Left lung (tissue), 10 donors: ENCODE measurements around the gene CALML5. TPM values are rescaled to one million over a fixed set of nuclear protein-coding genes. Genes with fewer than 3 reads are reported as not detected.
"Not testable (repeated sequence)": the region's sequence is repeated elsewhere in the genome, so short reads cannot be mapped to it uniquely, and the experiment has no call there.

Experiments used
- ATAC-seq: fragments of 200-7000 bp; cut with Tn5 transposase; one replicate; pipeline ENCODE4 v1.9.1; 2020; ENCODE audit warnings: moderate library complexity
- DNase-seq, 4 donors: peaks; one replicate each; pipeline ENCODE4 v3.0.0-alpha.2; 2013 to 2020
- H3K27ac ChIP-seq, 2 donors: fragments of 200-600 bp; sonication (generic) in 1 of 2; one replicate each; pipeline versions ENCODE4 v1.5.0 to v1.8.0; 2020 to 2021
- H3K27me3 ChIP-seq, 2 donors: fragments of 200-600 bp; sonication (generic) in 1 of 2; one replicate each; pipeline versions ENCODE4 v1.5.0 to v1.8.0; 2020 to 2021
- H3K36me3 ChIP-seq, 2 donors: fragments of 200-600 bp; sonication (generic) in 1 of 2; one replicate each; pipeline versions ENCODE4 v1.5.0 to v1.8.0; 2020 to 2021
- H3K4me1 ChIP-seq, 2 donors: fragments of 200-600 bp; one replicate each; pipeline ENCODE4 v1.8.0; 2021
- H3K4me3 ChIP-seq, 2 donors: fragments of 200-600 bp; sonication (generic) in 1 of 2; one replicate each; pipeline versions ENCODE4 v1.5.0 to v1.8.0; 2020 to 2021; ENCODE audit warnings: mild to moderate bottlenecking in 1 of 2
- H3K9me3 ChIP-seq, 2 donors: fragments of 200-600 bp; sonication (generic) in 1 of 2; one replicate each; pipeline versions ENCODE4 v1.5.0 to v1.8.0; 2020 to 2021
- intact Hi-C, 2 donors: fragments of 100-400 bp; cut with DNase I; formaldehyde crosslinking; loops; one replicate each; pipeline versions ENCODE4 v1.11.2 to v1.14.2; 2022
- polyA plus RNA-seq, 6 donors: library from polyadenylated mRNA; unstranded; fragments of 120-200 nt; gene quantifications; one replicate each; pipeline ENCODE4 v1.2.1, GENCODE V29; 2013; ENCODE audit not compliant: insufficient read length in 6 of 6
- total RNA-seq, 2 donors: library from RNA; stranded (reverse); fragmentation: NEBNext Ultra II Directional; extraction: Animal tissue kit (Norgen Biotek cat#: 25700); gene quantifications; one replicate each; pipeline ENCODE4 v1.2.1, GENCODE V29; 2021
- TF ChIP-seq, protein P1 (sequence below), 2 donors: fragments of 200-600 bp; sonication (generic) in 1 of 2; IDR thresholded peaks; one replicate each; pipeline versions ENCODE4 v1.5.0 to v1.8.0; 2021; ENCODE audit warnings: antibody characterized with exemption in 2 of 2
- donor health status: DM: no; HTN: yes; CAD: no.
- donor health status: DM: no; HTN: no; CAD: no.

The CALML5 gene
- total and polyA plus RNA-seq, 8 donors: not detected

GRCh38 chr10:5476918-5477525 is 22.3 kb downstream of the CALML5 start:
- no peak for DNase-seq
- intact Hi-C loops: no loop called here
- Histone ChIP-seq H3K9me3 (no peaks in the 10 kb centered on the region), H3K36me3 (no peaks in the 10 kb centered on the region), H3K27ac (no peak overlapping the region), H3K4me3 (no peak overlapping the region), H3K27me3 (no peaks in the 10 kb centered on the region), H3K4me1 (no peaks in the 10 kb centered on the region)
- ATAC-seq: no peak
- TF ChIP-seq, protein P1, sequence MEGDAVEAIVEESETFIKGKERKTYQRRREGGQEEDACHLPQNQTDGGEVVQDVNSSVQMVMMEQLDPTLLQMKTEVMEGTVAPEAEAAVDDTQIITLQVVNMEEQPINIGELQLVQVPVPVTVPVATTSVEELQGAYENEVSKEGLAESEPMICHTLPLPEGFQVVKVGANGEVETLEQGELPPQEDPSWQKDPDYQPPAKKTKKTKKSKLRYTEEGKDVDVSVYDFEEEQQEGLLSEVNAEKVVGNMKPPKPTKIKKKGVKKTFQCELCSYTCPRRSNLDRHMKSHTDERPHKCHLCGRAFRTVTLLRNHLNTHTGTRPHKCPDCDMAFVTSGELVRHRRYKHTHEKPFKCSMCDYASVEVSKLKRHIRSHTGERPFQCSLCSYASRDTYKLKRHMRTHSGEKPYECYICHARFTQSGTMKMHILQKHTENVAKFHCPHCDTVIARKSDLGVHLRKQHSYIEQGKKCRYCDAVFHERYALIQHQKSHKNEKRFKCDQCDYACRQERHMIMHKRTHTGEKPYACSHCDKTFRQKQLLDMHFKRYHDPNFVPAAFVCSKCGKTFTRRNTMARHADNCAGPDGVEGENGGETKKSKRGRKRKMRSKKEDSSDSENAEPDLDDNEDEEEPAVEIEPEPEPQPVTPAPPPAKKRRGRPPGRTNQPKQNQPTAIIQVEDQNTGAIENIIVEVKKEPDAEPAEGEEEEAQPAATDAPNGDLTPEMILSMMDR (IDR thresholded peaks at IDR 0.05): no peak

GRCh38 chr10:5475974-5476807 is 23.2 kb downstream of the CALML5 start:
- H3K4me3 ChIP-seq, H3K36me3 ChIP-seq, H3K4me1 ChIP-seq, H3K9me3 ChIP-seq, intact Hi-C loops, H3K27ac ChIP-seq, DNase-seq, H3K27me3 ChIP-seq, ATAC-seq: not testable (repeated sequence)

- H3K4me3 ChIP-seq, H3K9me3 ChIP-seq, H3K36me3 ChIP-seq, H3K27me3 ChIP-seq, H3K4me1 ChIP-seq, intact Hi-C loops, DNase-seq, ATAC-seq, H3K27ac ChIP-seq: not testable (repeated sequence)
These were observed 24.3 kb downstream of the CALML5 start for GRCh38 chr10:5475088-5475487.

DNA sequence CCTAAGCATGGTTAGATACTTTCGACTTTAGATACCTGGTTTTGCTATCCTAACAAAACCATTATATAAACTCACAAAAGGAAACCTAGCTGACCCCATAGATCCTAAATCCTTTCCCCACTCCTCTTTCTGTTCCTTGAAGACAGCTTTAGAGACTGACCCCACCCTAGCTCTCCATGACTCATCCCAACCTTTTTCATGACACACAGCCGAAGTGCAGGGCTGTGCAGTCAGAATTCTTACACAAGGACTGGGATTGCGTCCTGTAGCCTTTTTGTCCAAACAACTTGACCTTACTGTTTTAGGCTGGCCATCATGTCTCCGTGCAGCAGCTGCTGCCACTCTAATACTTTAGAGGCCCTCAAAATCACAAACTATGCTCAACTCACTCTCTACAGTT is 24.7 kb downstream of the CALML5 start:
- H3K4me3 ChIP-seq, H3K36me3 ChIP-seq, DNase-seq, intact Hi-C loops, H3K27me3 ChIP-seq, ATAC-seq, H3K4me1 ChIP-seq, H3K9me3 ChIP-seq, H3K27ac ChIP-seq: not testable (repeated sequence)

DNA sequence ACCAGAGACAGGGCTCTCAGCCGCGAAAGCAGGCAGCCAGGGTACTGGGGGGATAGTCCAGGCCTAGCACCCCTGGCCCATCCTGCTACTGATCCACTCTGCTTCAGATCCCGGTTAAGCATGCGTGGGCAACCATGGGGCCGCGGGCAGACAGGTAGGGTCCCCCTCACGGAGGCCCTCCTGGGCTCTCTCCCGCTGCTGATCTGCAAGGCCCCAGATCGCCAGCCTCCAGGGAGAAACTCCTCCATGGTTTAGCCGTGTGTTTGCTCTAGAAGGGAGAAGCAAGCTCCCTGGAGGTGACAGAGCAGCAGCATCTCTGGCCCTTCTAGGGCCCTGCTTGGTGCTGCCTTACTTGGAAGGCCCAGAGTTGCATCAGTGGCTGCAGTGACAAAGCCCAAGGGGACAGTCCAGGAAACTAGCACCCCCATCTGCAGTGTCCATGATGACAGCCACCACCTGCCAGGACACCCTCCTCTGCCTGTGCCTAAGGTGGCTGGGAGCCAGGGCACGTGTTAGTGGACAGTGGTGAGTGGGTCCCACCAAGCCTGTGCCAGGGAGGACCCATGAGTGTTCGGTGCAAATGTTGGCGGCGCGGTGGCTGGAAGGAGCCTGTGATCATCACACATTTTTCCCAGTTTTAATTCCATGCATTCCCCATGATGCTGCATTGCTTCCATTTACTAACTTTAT is 29.2 kb downstream of the CALML5 start:
- Histone ChIP-seq H3K4me3 (no peak overlapping the region), H3K27me3 (no peaks in the 10 kb centered on the region), H3K36me3 (no peaks in the 10 kb centered on the region), H3K9me3 (no peaks in the 10 kb centered on the region), H3K27ac (no peak overlapping the region), H3K4me1 (peaks cover 0 to 6% of the 10 kb centered on the region in 2 donors)
- intact Hi-C loops: no loop called here
- no peak for DNase-seq
- no peak for ATAC-seq
- TF ChIP-seq, protein P1 (IDR thresholded peaks at IDR 0.05): no peak

GRCh38 chr10:5469353-5470061 is 29.9 kb downstream of the CALML5 start:
- intact Hi-C loops: no loop called here
- peaks cover 0 to 6% of the 10 kb centered on the region in 2 donors for H3K4me1 ChIP-seq
- H3K9me3 ChIP-seq: no peaks in the 10 kb centered on the region
- H3K4me3 ChIP-seq: no peak overlapping the region
- ATAC-seq (no peak), DNase-seq (no peak)
- H3K36me3 ChIP-seq: no peaks in the 10 kb centered on the region
- no peaks in the 10 kb centered on the region for H3K27me3 ChIP-seq
- TF ChIP-seq, protein P1 (IDR thresholded peaks at IDR 0.05): no peak
- no peak overlapping the region for H3K27ac ChIP-seq
